ENCODE data around the gene MANBA.

DNA sequence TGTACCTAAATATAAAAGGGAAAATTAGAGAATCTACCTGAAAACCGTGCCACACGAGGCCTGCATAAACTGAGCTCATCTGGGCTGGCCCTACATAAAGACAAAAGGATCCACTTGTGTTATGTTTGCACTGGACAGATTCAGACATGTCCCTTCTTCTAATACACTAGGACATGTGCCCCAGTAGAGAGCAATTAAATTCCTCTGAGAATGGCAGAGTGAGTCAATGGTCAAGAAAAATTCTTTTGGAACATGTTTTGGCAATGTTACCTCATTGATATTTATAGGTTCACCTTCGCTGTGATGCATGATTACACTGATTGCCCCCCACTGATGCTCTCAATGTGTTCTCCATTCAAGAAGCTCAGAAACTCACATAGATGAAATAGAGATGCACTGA, 95.2 kb downstream of the MANBA start:
- TF ChIP-seq, protein P1, sequence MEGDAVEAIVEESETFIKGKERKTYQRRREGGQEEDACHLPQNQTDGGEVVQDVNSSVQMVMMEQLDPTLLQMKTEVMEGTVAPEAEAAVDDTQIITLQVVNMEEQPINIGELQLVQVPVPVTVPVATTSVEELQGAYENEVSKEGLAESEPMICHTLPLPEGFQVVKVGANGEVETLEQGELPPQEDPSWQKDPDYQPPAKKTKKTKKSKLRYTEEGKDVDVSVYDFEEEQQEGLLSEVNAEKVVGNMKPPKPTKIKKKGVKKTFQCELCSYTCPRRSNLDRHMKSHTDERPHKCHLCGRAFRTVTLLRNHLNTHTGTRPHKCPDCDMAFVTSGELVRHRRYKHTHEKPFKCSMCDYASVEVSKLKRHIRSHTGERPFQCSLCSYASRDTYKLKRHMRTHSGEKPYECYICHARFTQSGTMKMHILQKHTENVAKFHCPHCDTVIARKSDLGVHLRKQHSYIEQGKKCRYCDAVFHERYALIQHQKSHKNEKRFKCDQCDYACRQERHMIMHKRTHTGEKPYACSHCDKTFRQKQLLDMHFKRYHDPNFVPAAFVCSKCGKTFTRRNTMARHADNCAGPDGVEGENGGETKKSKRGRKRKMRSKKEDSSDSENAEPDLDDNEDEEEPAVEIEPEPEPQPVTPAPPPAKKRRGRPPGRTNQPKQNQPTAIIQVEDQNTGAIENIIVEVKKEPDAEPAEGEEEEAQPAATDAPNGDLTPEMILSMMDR (conservative IDR thresholded peaks at IDR 0.05; ENCODE audit: low read length): no peak
- TF ChIP-seq EZH2phosphoT487 (IDR thresholded peaks at IDR 0.05; ENCODE audit: borderline replicate concordance): no peak

Measured in Loucy (cell line).